Stimulated activated CD8-positive, alpha-beta memory T cell treated with anti-CD3 and anti-CD28 coated beads, Interleukin-15, amount 100 ng/mL, for 48 hours (primary cell): ENCODE data around the gene LSAMP.
"Not testable (repeated sequence)": the region's sequence is repeated elsewhere in the genome, so short reads cannot be mapped to it uniquely, and the experiment has no call there.

Source experiments
- DNase-seq, 2 donors: peaks; one replicate each; pipeline ENCODE4 v3.0.0-alpha.2; 2020; ENCODE audit warnings: low read depth in 2 of 2

The LSAMP gene

GRCh38 chr3:115890579-115890978, 554.7 kb downstream of the LSAMP start:
- no peak for DNase-seq

GRCh38 chr3:115885621-115886020, 559.7 kb downstream of the LSAMP start:
- no peak for DNase-seq

- DNase-seq = no peak
These were observed 567.7 kb downstream of the LSAMP start for GRCh38 chr3:115877615-115877899.

- no peak for DNase-seq
These were observed 568.2 kb downstream of the LSAMP start for GRCh38 chr3:115876876-115877614.

- DNase-seq = no peak
These were observed 569.8 kb downstream of the LSAMP start for GRCh38 chr3:115875460-115875859.

- no peak for DNase-seq
These were observed 573.6 kb downstream of the LSAMP start for GRCh38 chr3:115871735-115872134.

GRCh38 chr3:115864911-115865310, 580.4 kb downstream of the LSAMP start:
- no peak for DNase-seq

- no peak for DNase-seq
These were observed 582.4 kb downstream of the LSAMP start for GRCh38 chr3:115862849-115863248.

- DNase-seq = no peak
These were observed 583.2 kb downstream of the LSAMP start for GRCh38 chr3:115862099-115862498.

- no peak for DNase-seq
These were observed 584.0 kb downstream of the LSAMP start for GRCh38 chr3:115861166-115861733.

- DNase-seq = no peak
These were observed 584.5 kb downstream of the LSAMP start for GRCh38 chr3:115860766-115861165.

GRCh38 chr3:115859002-115859807, 586.1 kb downstream of the LSAMP start:
- DNase-seq = no peak

GRCh38 chr3:115857518-115858136, 587.7 kb downstream of the LSAMP start:
- no peak for DNase-seq

GRCh38 chr3:115855911-115856310, 589.4 kb downstream of the LSAMP start:
- DNase-seq = no peak

- no peak for DNase-seq
These were observed 592.2 kb downstream of the LSAMP start for GRCh38 chr3:115853104-115853503.

- DNase-seq = no peak
These were observed 593.0 kb downstream of the LSAMP start for GRCh38 chr3:115852278-115852677.

GRCh38 chr3:115851571-115851970, 593.7 kb downstream of the LSAMP start:
- no peak for DNase-seq

- no peak for DNase-seq
These were observed 596.6 kb downstream of the LSAMP start for GRCh38 chr3:115848641-115849040.

- DNase-seq = no peak
These were observed 599.3 kb downstream of the LSAMP start for GRCh38 chr3:115845986-115846385.

GRCh38 chr3:115844729-115845128, 600.6 kb downstream of the LSAMP start:
- not testable (repeated sequence) for DNase-seq

GRCh38 chr3:115843206-115843605, 602.1 kb downstream of the LSAMP start:
- DNase-seq = no peak

- no peak for DNase-seq
These were observed 606.0 kb downstream of the LSAMP start for GRCh38 chr3:115839246-115839645.

GRCh38 chr3:115838786-115839185, 606.5 kb downstream of the LSAMP start:
- DNase-seq = no peak
